Measurements from ENCODE around the gene LMO1. TPM values are rescaled to one million over a fixed set of nuclear protein-coding genes. Genes with fewer than 3 reads are reported as not detected.

The LMO1 gene
- total and polyA plus RNA-seq, 10 of the 15 experiments (the other 5 are each of a cell fraction or from before 2014, with no cell fraction given), result not detected

GRCh38 chr11:8233691-8234424, 29.8 kb downstream of the LMO1 start (continued):
- TF ChIP-seq GATAD2B (conservative IDR thresholded peaks at IDR 0.05; ENCODE audit: low read depth), result no peak

- ATAC-seq (no peak), FAIRE-seq (no peak), DNase-seq (ENCODE audit: low read depth, low spot score) (no peak)
- H3K79me2 ChIP-seq (ENCODE audit: control insufficient read depth, insufficient read depth, low read length), result no peaks in the 10 kb centered on the region
- no peaks in the 10 kb centered on the region for H3K36me3 ChIP-seq (ENCODE audit: control insufficient read depth in 2 of 2, insufficient read depth in 2 of 2, low read length in 1 of 2)
- in situ Hi-C loops (cut with MboI), result no loop called here
- H4K20me1 ChIP-seq (ENCODE audit: control insufficient read depth, insufficient read depth), result no peaks in the 10 kb centered on the region
- RAD21 ChIA-PET (ENCODE audit: unreplicated experiment), result interaction anchor here (1.6 kb wide), 1 partner anchor 334 kb away, joined by 4 read pairs; no protein-coding TSS in a partner anchor
- POLR2A ChIA-PET, result no interaction called here
- no peaks in the 10 kb centered on the region for H3K9me3 ChIP-seq (replicated peaks; ENCODE audit: control insufficient read depth, insufficient read depth, low read length)
- TF ChIP-seq CBX5 (IDR thresholded peaks at IDR 0.05; ENCODE audit: low read depth) (no peak), HDAC6 (IDR thresholded peaks at IDR 0.05; ENCODE audit: unreplicated experiment) (no peak), NRF1 (conservative IDR thresholded peaks at IDR 0.05; ENCODE audit: low read depth, low read length) (no peak)
- H3K4me3 ChIP-seq, result no peak overlapping the region
- no peaks in the 10 kb centered on the region for H3K4me1 ChIP-seq (ENCODE audit: control insufficient read depth, insufficient read depth, low read length)
- intact Hi-C loops (cut with micrococcal nuclease; ENCODE audit: unreplicated experiment), result no loop called here
- no TSS peak for BruUV-seq (replicated peaks)
- WGBS (ENCODE audit: insufficient coverage, insufficient replicate concordance, low lambda C conversion rate, missing lambda C conversion rate), result 34% methylated on average over 9 of the region's 9 CpGs
- SMC1A ChIA-PET (ENCODE audit: uncharacterized antibody, unreplicated experiment), result interaction anchor here (1.4 kb wide), 1 partner anchor 334 kb away, joined by 4 read pairs; no protein-coding TSS in a partner anchor
- no peak overlapping the region for H3K27ac ChIP-seq (ENCODE audit: control insufficient read depth, insufficient read depth)
- H3K9ac ChIP-seq (ENCODE audit: control insufficient read depth, insufficient read depth, low read length), result no peak overlapping the region
- CTCF ChIA-PET, result interaction anchor here (0.8 to 1.6 kb wide), 4 partner anchors 13 to 901 kb away, joined by 3 to 9 read pairs (median 4); no protein-coding TSS in a partner anchor
- no peaks in the 10 kb centered on the region for H3K27me3 ChIP-seq (replicated peaks in 1 of 2; ENCODE audit: control insufficient read depth in 2 of 2, insufficient read depth in 2 of 2, low read length in 1 of 2)
- no peak overlapping the region for H2AFZ ChIP-seq (ENCODE audit: control insufficient read depth, low read depth, low read length)
- H3K4me2 ChIP-seq (ENCODE audit: control insufficient read depth, insufficient read depth), result no peak overlapping the region
Measured at GRCh38 chr11:8232849-8233606, 30.6 kb downstream of the LMO1 start.

All from GM12878 (cell line).